Endothelial cell of umbilical vein (primary cell): ENCODE data around the gene PARP3.

ENCODE experiments used
- EZH2 ChIP-seq: IDR thresholded peaks from 2 replicates; pipeline ENCODE4 v1.6.1; 2012; ENCODE audit warnings: borderline replicate concordance, low read depth, mild to moderate bottlenecking, moderate library complexity, low read length, inconsistent platforms; ENCODE audit not compliant: severe bottlenecking
- GATA2 ChIP-seq: IDR thresholded peaks from 2 replicates; pipeline ENCODE4 v1.7.0; 2011; ENCODE audit warnings: low read depth, mild to moderate bottlenecking, moderate library complexity, mixed read lengths, low read length; ENCODE audit not compliant: insufficient read length, insufficient read depth
- POLR2A ChIP-seq: IDR thresholded peaks from 2 replicates; pipeline ENCODE4 v1.6.1; 2012; ENCODE audit warnings: low read depth, mild to moderate bottlenecking, control low read depth, low read length
- TF ChIP-seq, protein P1 (sequence below), 2 donors: IDR thresholded peaks; 1 replicate in 1 of 2; 2 replicates in 1 of 2; pipeline ENCODE4 v1.5.1; 2011; ENCODE audit warnings: low read length in 2 of 2, mild to moderate bottlenecking in 2 of 2, moderate library complexity in 2 of 2, control low read depth in 1 of 2, inconsistent platforms in 1 of 2, low read depth in 1 of 2; ENCODE audit not compliant: insufficient read depth in 1 of 2; ENCODE audit errors: extremely low read depth in 1 of 2

DNA sequence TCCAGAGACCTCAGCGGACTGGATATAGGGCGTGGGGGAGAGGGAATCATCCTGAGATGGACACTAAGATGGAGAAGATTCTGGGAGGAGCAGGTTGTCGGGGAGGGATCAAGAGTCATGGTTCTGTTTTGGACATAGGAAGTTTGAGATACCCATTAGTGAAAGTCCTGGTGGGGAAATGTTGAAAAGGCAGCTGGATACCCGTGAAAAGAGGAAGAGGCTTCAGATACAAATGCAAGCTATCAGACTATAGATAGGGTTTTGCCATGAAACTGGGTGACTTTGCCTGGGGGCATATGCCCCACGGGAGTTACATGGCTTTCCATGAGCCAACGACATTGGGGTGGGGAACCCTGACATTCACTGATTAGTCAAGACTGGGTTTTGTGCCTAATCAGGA, 11.9 kb downstream of the PARP3 start:
- TF ChIP-seq, protein P1, sequence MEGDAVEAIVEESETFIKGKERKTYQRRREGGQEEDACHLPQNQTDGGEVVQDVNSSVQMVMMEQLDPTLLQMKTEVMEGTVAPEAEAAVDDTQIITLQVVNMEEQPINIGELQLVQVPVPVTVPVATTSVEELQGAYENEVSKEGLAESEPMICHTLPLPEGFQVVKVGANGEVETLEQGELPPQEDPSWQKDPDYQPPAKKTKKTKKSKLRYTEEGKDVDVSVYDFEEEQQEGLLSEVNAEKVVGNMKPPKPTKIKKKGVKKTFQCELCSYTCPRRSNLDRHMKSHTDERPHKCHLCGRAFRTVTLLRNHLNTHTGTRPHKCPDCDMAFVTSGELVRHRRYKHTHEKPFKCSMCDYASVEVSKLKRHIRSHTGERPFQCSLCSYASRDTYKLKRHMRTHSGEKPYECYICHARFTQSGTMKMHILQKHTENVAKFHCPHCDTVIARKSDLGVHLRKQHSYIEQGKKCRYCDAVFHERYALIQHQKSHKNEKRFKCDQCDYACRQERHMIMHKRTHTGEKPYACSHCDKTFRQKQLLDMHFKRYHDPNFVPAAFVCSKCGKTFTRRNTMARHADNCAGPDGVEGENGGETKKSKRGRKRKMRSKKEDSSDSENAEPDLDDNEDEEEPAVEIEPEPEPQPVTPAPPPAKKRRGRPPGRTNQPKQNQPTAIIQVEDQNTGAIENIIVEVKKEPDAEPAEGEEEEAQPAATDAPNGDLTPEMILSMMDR (IDR thresholded peaks at IDR 0.05; ENCODE audit: extremely low read depth in 1 of 2, insufficient read depth in 1 of 2, low read depth in 1 of 2, low read length in 2 of 2): no peak
- TF ChIP-seq POLR2A: no peak
- no peak for TF ChIP-seq EZH2
- no peak for TF ChIP-seq GATA2
